NCI-H1092 treated with DMSO at 0.1 percent for 48 hours (cell line): ENCODE results near the gene IDUA.
A peak's percentile ranks its signal among the peaks of the same experiment; 100 is the strongest.
"Not testable (repeated sequence)": the region's sequence is repeated elsewhere in the genome, so short reads cannot be mapped to it uniquely, and the experiment has no call there.

Experiments
- DNase-seq: peaks from one replicate; lab custom pipeline; 2025; lab: John Stamatoyannopoulos, UW

The IDUA gene

GRCh38 chr4:1046581-1047011 is 59.8 kb downstream of the IDUA start:
- DNase-seq: peak; percentile 67

- no peak for DNase-seq
Measured at GRCh38 chr4:1047106-1047975, 60.5 kb downstream of the IDUA start.

- no peak for DNase-seq
Measured at GRCh38 chr4:1047976-1048772, 61.3 kb downstream of the IDUA start.

DNA sequence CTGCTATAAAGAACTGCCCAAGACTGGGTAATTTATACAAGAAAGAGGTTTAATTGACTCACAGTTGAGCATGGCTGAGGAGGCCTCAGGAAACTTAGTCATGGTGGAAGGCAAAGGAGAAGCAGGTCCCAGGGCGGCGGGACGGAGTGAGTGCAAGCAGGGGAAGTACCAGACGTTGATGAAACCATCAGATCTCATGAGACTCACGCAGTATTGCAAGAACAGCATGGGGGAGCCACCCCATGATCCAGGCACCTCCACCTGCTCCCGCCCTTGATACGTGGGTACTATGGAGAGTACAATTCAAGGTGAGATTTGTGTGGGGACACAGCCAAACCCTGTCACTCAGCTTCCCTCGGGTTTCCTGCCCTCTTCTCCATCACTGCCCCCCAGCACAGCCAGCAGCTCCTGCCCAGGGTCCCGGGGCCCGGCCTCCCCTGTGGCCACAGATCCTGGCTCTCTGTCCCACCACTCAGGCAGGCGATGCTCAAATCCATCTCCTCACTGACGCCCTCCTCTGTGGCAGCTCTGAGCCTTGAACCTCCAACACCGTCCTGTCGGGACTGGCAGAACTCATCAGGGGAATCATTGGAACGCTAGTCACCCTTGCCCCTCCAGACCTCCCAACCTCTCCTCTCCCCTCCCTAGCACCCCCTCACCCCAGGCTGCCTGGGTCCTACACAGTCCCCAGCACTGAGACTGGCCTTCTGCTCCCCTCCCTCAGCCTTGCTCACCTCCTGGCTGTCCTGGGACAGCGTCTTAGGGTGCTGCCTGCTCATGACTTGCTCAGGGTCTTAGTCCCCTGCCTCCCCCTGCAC is 62.1 kb downstream of the IDUA start:
- no peak for DNase-seq

DNA sequence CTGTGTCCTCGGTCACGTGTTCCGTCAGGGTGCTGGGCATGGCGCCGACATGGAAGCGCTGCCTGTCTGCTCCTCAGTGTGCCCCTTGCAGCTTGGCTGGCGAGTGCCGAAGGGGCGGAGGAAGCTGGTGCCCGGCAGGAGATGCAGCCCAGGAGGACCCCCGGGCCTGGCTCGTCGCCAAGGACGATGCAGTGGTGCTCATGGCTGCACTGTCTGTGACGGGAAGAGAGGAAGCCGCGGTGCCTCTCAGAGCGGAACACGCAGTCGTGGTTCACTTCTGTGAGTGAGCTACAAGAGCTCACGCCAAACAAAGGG is 62.7 kb downstream of the IDUA start:
- no peak for DNase-seq

GRCh38 chr4:1050486-1051213 is 63.8 kb downstream of the IDUA start:
- no peak for DNase-seq

GRCh38 chr4:1051472-1051871 is 64.6 kb downstream of the IDUA start:
- no peak for DNase-seq

DNA sequence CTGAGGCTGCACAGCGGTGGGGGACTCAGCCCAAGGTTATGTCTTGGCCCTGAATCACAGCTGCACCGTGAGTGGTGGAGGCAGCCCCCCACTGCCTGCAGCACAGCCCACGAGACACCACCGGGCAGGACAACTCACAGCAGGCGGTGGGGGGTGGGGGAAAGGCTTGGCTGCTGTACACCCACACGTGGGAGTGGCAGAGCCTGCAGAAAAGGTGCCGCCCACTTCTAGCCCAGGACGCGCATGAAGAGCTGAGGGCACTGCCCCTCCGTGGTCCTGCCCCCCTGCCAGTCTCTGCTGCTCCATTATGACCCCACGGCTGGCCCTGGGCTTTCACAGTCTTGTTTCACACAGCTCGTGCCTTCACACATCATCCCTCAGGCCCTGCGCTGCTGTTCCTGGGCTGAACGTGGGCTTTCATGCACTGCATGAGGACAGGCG is 65.4 kb downstream of the IDUA start:
- DNase-seq: no peak

- DNase-seq: no peak
Measured at GRCh38 chr4:1053080-1053661, 66.3 kb downstream of the IDUA start.

- DNase-seq: not testable (repeated sequence)
Measured at GRCh38 chr4:1053891-1054290, 67.0 kb downstream of the IDUA start.
